HEK293 (cell line): ENCODE measurements around the gene GTF2H2C.
"Not testable (repeated sequence)": the region's sequence is repeated elsewhere in the genome, so short reads cannot be mapped to it uniquely, and the experiment has no call there.

Experiments
- CTCF ChIA-PET: fragments of 350-600 bp; formaldehyde crosslinking; extraction: SDS; loops from one replicate; lab custom pipeline; 2021; ENCODE audit warnings: antibody characterized with exemption; lab: Yijun Ruan, JAX
- POLR2A ChIA-PET: fragments of 300-600 bp; formaldehyde crosslinking; extraction: SDS; loops from one replicate; lab custom pipeline; 2020; ENCODE audit warnings: antibody characterized with exemption, inconsistent platforms; lab: Yijun Ruan, JAX
- H3K27ac ChIP-seq: fragments of 200-500 bp; sonication (Bioruptor generic); 2 replicates; pipeline ENCODE4 v1.5.1; 2014; ENCODE audit warnings: low read depth, low read length, control low read depth, inconsistent platforms; ENCODE audit errors: extremely low read depth
- H3K36me3 ChIP-seq, 2 experiments: fragments of 200-500 bp in 1 of 2; sonication (Bioruptor generic) in 1 of 2; 1 replicate in 1 of 2; 2 replicates in 1 of 2; pipeline ENCODE4 v1.5.1; 2014 to 2017; ENCODE audit warnings: inconsistent platforms in 2 of 2, low read length in 2 of 2; ENCODE audit not compliant: control insufficient read depth in 2 of 2, insufficient read depth in 1 of 2
- H3K4me1 ChIP-seq: fragments of 200-500 bp; sonication (Bioruptor generic); 2 replicates; pipeline ENCODE4 v1.5.1; 2014; ENCODE audit warnings: mild to moderate bottlenecking, low read length, inconsistent platforms; ENCODE audit not compliant: control insufficient read depth, insufficient read depth
- H3K4me3 ChIP-seq: 2 replicates; pipeline ENCODE4 v1.5.1; 2011; ENCODE audit warnings: low read depth, mild to moderate bottlenecking, control low read depth, low read length, moderate library complexity
- H3K9me3 ChIP-seq: fragments of 200-500 bp; sonication (Bioruptor generic); 2 replicates; pipeline ENCODE4 v1.5.1; 2014; ENCODE audit warnings: low read depth, low read length, inconsistent platforms; ENCODE audit not compliant: control insufficient read depth, insufficient read depth
- OSR2 ChIP-seq: fragments of 450-650 bp; formaldehyde crosslinking; IDR thresholded peaks from 2 replicates; pipeline ENCODE4 v1.5.1; 2016; ENCODE audit warnings: missing biosample characterization, missing genetic modification characterization
- TRIM28 ChIP-seq: IDR thresholded peaks from 2 replicates; pipeline ENCODE4 v1.6.1; 2011; ENCODE audit warnings: low read length, control low read depth, borderline replicate concordance
- YY1 ChIP-seq: fragments of 450-650 bp; formaldehyde crosslinking; IDR thresholded peaks from 2 replicates; pipeline ENCODE4 v1.5.1; 2018; ENCODE audit warnings: missing biosample characterization, missing genetic modification characterization
- ZEB2 ChIP-seq: fragments of 450-650 bp; formaldehyde crosslinking; IDR thresholded peaks from 2 replicates; pipeline ENCODE4 v1.5.1; 2016; ENCODE audit warnings: missing biosample characterization, missing genetic modification characterization
- ZNF404 ChIP-seq: fragments of 450-650 bp; formaldehyde crosslinking; IDR thresholded peaks from 2 replicates; pipeline ENCODE4 v1.5.1; 2017; ENCODE audit warnings: missing biosample characterization, missing genetic modification characterization
- ZNF530 ChIP-seq: fragments of 450-650 bp; formaldehyde crosslinking; IDR thresholded peaks from 2 replicates; pipeline ENCODE4 v1.5.1; 2016; ENCODE audit warnings: low read depth, missing biosample characterization, missing genetic modification characterization
- ZNF544 ChIP-seq: fragments of 450-650 bp; formaldehyde crosslinking; IDR thresholded peaks from 2 replicates; pipeline ENCODE4 v1.5.0; 2017; ENCODE audit warnings: missing biosample characterization, missing genetic modification characterization
- ZNF571 ChIP-seq: fragments of 450-650 bp; formaldehyde crosslinking; IDR thresholded peaks from 2 replicates; pipeline ENCODE4 v1.5.0; 2017; ENCODE audit warnings: missing biosample characterization, missing genetic modification characterization
- ZNF629 ChIP-seq: fragments of 450-650 bp; formaldehyde crosslinking; IDR thresholded peaks from 2 replicates; pipeline ENCODE4 v1.5.1; 2017; ENCODE audit warnings: missing biosample characterization, missing genetic modification characterization
- ZNF707 ChIP-seq: fragments of 450-650 bp; formaldehyde crosslinking; IDR thresholded peaks from 2 replicates; pipeline ENCODE4 v1.5.1; 2016; ENCODE audit warnings: missing biosample characterization, missing genetic modification characterization
- TF ChIP-seq, protein P1 (sequence below): fragments of 450-650 bp; formaldehyde crosslinking; IDR thresholded peaks from 2 replicates; pipeline ENCODE4 v1.5.1; 2016; ENCODE audit warnings: missing biosample characterization, missing genetic modification characterization, low read depth
- TF ChIP-seq, protein P2 (sequence below): fragments of 450-650 bp; formaldehyde crosslinking; IDR thresholded peaks from 2 replicates; pipeline ENCODE4 v1.5.1; 2017; ENCODE audit warnings: missing biosample characterization, missing genetic modification characterization
- TF ChIP-seq, protein P3 (sequence below): fragments of 450-650 bp; formaldehyde crosslinking; IDR thresholded peaks from 2 replicates; pipeline ENCODE4 v1.5.1; 2016; ENCODE audit warnings: missing biosample characterization, missing genetic modification characterization
- TF ChIP-seq, protein P4 (sequence below): fragments of 450-650 bp; formaldehyde crosslinking; IDR thresholded peaks from 2 replicates; pipeline ENCODE4 v1.5.1; 2016; ENCODE audit warnings: missing biosample characterization, missing genetic modification characterization

The GTF2H2C gene

DNA sequence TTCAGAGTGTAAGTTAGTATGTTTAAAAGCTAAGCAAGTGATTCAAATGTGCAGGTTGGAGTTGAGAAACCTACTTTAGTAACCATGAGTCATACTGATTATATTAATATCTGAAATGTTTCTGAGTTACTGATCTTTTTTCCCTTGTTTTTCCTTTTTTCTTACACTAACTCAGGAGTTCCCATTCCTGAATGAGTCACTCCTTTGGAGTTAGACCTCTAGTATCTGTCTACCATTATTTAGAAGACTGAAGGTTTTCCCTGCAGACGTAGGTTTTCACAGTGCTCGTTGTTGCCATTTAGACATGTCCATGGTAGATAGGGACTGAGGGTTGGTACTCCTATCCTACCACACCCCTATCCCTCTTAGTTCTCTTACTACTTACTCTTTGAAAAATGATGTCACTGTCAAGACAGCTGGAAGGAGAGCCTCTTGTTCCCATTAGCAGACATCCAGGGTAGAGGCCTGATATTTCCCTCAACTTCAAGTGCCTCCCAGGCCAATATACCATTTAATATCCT lies 47.2 kb upstream of the GTF2H2C start:
- 0 out of 2 replicates have a peak, but pooled peaks have one; percentile 23 for TF ChIP-seq ZNF629
- TF ChIP-seq, protein P1, sequence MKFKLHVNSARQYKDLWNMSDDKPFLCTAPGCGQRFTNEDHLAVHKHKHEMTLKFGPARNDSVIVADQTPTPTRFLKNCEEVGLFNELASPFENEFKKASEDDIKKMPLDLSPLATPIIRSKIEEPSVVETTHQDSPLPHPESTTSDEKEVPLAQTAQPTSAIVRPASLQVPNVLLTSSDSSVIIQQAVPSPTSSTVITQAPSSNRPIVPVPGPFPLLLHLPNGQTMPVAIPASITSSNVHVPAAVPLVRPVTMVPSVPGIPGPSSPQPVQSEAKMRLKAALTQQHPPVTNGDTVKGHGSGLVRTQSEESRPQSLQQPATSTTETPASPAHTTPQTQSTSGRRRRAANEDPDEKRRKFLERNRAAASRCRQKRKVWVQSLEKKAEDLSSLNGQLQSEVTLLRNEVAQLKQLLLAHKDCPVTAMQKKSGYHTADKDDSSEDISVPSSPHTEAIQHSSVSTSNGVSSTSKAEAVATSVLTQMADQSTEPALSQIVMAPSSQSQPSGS (tag by site-specific recombination) = 0 out of 2 replicates have a peak, but pooled peaks have one; percentile 42
- no peak for TF ChIP-seq ZNF544 (tag by site-specific recombination)
- TF ChIP-seq, protein P2, sequence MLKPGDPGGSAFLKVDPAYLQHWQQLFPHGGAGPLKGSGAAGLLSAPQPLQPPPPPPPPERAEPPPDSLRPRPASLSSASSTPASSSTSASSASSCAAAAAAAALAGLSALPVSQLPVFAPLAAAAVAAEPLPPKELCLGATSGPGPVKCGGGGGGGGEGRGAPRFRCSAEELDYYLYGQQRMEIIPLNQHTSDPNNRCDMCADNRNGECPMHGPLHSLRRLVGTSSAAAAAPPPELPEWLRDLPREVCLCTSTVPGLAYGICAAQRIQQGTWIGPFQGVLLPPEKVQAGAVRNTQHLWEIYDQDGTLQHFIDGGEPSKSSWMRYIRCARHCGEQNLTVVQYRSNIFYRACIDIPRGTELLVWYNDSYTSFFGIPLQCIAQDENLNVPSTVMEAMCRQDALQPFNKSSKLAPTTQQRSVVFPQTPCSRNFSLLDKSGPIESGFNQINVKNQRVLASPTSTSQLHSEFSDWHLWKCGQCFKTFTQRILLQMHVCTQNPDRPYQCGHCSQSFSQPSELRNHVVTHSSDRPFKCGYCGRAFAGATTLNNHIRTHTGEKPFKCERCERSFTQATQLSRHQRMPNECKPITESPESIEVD = peak; percentile 56; the same call in 1 of the 2 replicates
- TF ChIP-seq, protein P3, sequence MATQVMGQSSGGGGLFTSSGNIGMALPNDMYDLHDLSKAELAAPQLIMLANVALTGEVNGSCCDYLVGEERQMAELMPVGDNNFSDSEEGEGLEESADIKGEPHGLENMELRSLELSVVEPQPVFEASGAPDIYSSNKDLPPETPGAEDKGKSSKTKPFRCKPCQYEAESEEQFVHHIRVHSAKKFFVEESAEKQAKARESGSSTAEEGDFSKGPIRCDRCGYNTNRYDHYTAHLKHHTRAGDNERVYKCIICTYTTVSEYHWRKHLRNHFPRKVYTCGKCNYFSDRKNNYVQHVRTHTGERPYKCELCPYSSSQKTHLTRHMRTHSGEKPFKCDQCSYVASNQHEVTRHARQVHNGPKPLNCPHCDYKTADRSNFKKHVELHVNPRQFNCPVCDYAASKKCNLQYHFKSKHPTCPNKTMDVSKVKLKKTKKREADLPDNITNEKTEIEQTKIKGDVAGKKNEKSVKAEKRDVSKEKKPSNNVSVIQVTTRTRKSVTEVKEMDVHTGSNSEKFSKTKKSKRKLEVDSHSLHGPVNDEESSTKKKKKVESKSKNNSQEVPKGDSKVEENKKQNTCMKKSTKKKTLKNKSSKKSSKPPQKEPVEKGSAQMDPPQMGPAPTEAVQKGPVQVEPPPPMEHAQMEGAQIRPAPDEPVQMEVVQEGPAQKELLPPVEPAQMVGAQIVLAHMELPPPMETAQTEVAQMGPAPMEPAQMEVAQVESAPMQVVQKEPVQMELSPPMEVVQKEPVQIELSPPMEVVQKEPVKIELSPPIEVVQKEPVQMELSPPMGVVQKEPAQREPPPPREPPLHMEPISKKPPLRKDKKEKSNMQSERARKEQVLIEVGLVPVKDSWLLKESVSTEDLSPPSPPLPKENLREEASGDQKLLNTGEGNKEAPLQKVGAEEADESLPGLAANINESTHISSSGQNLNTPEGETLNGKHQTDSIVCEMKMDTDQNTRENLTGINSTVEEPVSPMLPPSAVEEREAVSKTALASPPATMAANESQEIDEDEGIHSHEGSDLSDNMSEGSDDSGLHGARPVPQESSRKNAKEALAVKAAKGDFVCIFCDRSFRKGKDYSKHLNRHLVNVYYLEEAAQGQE = no peak
- no peak for TF ChIP-seq YY1
- TF ChIP-seq ZEB2 = no peak
- no peak for TF ChIP-seq ZNF571 (tag by site-specific recombination)
- no peak for TF ChIP-seq ZNF530 (tag by site-specific recombination)
- no peak for TF ChIP-seq ZNF707 (tag by site-specific recombination)
- TF ChIP-seq TRIM28 = no peak
- no peak for TF ChIP-seq ZNF404 (tag by site-specific recombination)
- H3K27ac ChIP-seq = no peak overlapping the region
- H3K36me3 ChIP-seq = peaks cover 14 to 16% of the 10 kb centered on the region in 2 experiments
- no peak overlapping the region for H3K4me3 ChIP-seq
- POLR2A ChIA-PET = interaction anchor here (0.8 kb wide), 1 partner anchor 11 kb away, joined by 3 read pairs; no protein-coding TSS in a partner anchor
- peaks cover 12% of the 10 kb centered on the region for H3K4me1 ChIP-seq
- CTCF ChIA-PET = no interaction called here
- H3K9me3 ChIP-seq = no peaks in the 10 kb centered on the region

DNA sequence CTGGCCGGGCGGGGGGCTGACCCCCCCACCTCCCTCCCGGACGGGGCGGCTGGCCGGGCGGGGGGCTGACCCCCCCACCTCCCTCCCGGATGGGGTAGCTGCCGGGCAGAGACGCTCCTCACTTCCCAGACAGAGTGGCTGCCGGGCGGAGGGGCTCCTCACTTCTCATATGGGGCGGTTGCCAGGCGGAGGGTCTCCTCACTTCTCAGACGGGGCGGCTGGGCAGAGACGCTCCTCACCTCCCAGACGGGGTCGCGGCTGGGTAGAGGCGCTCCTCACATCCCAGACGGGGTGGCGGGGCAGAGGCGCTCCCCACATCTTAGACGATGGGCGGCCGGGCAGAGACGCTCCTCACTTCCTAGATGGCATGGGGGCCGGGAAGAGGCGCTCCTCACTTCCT lies 44.4 kb upstream of the GTF2H2C start:
- H3K36me3 ChIP-seq, POLR2A ChIA-PET, H3K4me3 ChIP-seq, H3K27ac ChIP-seq, CTCF ChIA-PET, H3K9me3 ChIP-seq: not testable (repeated sequence)
- peaks cover 29% of the 10 kb centered on the region for H3K4me1 ChIP-seq

DNA sequence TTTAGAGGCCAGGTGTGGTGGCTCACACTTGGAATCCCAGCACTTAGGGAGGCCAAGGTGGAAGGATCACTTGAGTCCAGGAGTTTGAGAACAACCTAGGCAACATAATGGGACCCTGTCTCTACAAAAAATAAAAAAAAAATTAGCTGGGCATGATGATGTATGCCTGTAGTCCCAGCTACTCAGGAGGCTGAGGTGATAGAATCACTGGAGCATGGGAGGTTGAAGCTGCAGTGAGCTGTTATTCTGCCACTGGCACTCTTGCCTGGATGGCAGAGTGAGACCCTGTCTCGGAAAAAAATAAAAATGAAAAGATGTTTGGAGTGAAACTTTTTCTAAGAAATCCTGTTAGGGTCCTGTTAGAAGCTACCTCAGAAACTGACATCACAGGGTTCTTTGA lies 43.2 kb upstream of the GTF2H2C start:
- Histone ChIP-seq H3K4me1 (peaks cover 30% of the 10 kb centered on the region), H3K9me3 (no peaks in the 10 kb centered on the region), H3K27ac (peak overlapping the region; percentile 36; the same call in 1 of the 2 replicates), H3K4me3 (no peak overlapping the region), H3K36me3 (no peaks in the 10 kb centered on the region; a peak in 1 of 3 replicates)
- TF ChIP-seq, protein P4, sequence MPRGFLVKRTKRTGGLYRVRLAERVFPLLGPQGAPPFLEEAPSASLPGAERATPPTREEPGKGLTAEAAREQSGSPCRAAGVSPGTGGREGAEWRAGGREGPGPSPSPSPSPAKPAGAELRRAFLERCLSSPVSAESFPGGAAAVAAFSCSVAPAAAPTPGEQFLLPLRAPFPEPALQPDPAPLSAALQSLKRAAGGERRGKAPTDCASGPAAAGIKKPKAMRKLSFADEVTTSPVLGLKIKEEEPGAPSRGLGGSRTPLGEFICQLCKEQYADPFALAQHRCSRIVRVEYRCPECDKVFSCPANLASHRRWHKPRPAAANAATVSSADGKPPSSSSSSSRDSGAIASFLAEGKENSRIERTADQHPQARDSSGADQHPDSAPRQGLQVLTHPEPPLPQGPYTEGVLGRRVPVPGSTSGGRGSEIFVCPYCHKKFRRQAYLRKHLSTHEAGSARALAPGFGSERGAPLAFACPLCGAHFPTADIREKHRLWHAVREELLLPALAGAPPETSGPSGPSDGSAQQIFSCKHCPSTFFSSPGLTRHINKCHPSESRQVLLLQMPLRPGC (tag by site-specific recombination) = no peak
- peak; percentile 63; the same call in 1 of the 2 replicates for TF ChIP-seq OSR2 (tag by site-specific recombination)
- CTCF ChIA-PET = interaction anchor here (1.0 kb wide), 1 partner anchor 11 kb away, joined by 4 read pairs; no protein-coding TSS in a partner anchor
- POLR2A ChIA-PET = interaction anchor here (1.0 to 1.3 kb wide), 2 partner anchors 282 to 423 kb away, joined by 3 read pairs; partner anchors contain the start of genes CDK7 and SLC30A5
